Epithelial cell of proximal tubule (primary cell): ENCODE data around the gene BMI1. TPM values are rescaled to one million over a fixed set of nuclear protein-coding genes. Genes with fewer than 3 reads are reported as not detected.

Experiments used
- DNase-seq: peaks from one replicate; pipeline ENCODE4 v3.0.0-alpha.2; 2011; ENCODE audit warnings: low read depth
- H3K4me3 ChIP-seq: 2 replicates; pipeline ENCODE4 v1.5.1; 2011; ENCODE audit warnings: low read depth, mild to moderate bottlenecking, low read length
- total RNA-seq: library from RNA; depleted of rRNA; stranded (reverse); fragments of >200 nt; gene quantifications from 2 replicates; pipeline ENCODE4 v1.2.3, GENCODE V29; 2015
- TF ChIP-seq, protein P1 (sequence below): conservative IDR thresholded peaks from 2 replicates; pipeline ENCODE4 v1.5.1; 2012; ENCODE audit warnings: low read depth, mild to moderate bottlenecking, low read length

The BMI1 gene
- total RNA-seq, 1 donor from 2014 or later = 29.6 TPM

- H3K4me3 ChIP-seq = peak overlapping the region; percentile 75
- TF ChIP-seq, protein P1, sequence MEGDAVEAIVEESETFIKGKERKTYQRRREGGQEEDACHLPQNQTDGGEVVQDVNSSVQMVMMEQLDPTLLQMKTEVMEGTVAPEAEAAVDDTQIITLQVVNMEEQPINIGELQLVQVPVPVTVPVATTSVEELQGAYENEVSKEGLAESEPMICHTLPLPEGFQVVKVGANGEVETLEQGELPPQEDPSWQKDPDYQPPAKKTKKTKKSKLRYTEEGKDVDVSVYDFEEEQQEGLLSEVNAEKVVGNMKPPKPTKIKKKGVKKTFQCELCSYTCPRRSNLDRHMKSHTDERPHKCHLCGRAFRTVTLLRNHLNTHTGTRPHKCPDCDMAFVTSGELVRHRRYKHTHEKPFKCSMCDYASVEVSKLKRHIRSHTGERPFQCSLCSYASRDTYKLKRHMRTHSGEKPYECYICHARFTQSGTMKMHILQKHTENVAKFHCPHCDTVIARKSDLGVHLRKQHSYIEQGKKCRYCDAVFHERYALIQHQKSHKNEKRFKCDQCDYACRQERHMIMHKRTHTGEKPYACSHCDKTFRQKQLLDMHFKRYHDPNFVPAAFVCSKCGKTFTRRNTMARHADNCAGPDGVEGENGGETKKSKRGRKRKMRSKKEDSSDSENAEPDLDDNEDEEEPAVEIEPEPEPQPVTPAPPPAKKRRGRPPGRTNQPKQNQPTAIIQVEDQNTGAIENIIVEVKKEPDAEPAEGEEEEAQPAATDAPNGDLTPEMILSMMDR = no peak
- DNase-seq = no peak
Measured at GRCh38 chr10:22339761-22340328, 18.9 kb downstream of the BMI1 start.

DNA sequence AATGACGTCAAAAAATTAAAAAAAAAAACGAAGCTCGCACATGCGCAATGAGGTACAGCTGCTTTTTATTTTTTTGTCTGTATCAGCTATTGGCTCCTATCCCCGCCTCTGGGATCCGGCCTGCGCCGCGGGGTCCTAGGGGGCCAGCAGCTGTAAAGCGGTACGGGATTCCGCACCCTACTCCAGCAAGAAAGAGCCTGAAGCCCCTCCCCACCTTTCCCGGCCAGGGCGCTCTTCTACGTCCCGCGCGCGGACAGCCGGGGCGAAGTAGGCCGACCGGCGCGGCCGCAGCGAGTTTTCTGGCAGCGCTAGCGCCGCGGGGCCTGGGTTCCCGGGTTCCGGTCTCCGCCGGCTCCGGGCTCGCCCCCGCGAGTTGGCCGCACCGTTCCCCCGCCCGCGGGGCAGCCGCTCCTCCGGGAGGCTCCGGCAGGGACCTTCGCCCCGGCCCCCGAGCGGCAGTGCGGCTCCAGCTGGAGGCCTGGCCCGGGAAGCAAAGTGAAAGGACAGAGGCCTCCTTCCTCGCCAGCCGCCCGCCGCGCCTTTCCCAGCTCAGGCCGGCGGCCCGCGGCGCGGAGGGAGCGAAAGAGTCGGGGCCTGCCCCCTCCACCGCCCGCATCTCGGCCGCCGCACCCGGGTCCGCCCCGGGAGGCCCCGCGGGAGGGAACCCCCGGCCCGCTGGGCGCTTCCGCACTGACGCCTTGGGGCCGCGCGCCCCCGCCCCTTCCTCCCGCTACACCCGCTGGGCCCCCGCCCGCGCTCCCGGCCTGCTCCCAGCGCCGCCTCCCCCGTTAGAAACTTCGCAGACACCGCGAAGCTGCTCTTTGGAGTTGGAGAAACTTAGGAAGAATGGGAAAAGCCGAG is 19.7 kb downstream of the BMI1 start:
- DNase-seq = no peak
- TF ChIP-seq, protein P1 = no peak
- H3K4me3 ChIP-seq = peak overlapping the region; percentile 75

DNA sequence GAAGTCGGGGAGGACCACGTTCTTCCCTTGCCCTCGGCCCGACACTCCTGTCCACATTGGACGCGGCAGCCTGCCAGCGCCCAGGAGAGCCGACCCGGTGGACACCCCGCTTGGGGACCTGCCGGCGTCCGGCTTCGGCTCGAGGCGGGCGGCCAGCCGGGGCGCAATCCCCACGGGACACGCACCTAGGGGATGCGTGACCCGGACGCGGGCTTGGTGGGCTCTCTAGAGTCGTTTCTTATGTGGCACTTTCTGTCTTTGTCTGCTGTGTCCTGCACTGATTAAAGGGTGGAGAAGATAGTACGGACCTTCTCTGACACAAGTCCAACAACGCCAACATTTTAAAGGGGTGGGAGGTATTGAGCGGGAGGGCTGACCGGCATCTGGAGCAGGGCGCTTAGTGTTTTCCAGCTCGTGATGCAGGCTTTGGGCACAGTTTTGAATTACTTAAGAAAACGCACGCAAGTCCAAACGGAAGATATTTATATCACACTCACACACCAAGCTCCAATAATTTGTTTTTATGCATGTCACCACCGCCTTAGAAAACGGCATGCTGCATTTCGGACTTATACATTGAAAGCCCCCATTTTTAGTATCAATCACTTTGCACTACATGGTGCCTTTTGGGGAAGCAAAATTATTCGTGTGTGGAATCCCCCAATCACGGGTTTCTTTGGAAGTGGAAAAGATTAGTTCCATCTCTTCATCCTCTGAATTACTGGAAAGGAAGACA is 20.5 kb downstream of the BMI1 start:
- TF ChIP-seq, protein P1 = no peak
- peak overlapping the region; percentile 75 for H3K4me3 ChIP-seq
- no peak for DNase-seq

GRCh38 chr10:22341926-22342196 is 21.0 kb downstream of the BMI1 start:
- H3K4me3 ChIP-seq = no peak overlapping the region
- TF ChIP-seq, protein P1 = no peak
- DNase-seq = no peak

DNA sequence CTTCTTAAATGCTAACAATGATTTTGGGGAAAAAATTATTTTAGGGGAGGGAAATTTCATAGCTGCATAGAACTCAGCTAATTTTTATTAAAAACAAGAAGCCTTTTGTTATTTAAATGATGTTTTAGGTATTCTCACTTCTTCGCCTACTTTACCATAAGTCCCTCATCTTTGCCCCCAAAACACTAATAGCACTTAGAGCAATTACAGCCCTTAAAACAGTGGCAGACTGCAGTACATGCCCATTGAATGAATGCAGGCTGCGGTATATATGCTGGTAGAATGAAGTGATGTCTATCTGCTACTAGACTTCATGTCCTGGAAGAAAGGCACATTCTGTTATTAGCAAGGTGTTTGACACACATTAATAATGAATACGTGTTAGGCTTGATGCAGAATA is 21.5 kb downstream of the BMI1 start:
- DNase-seq = no peak
- TF ChIP-seq, protein P1 = no peak
- no peak overlapping the region for H3K4me3 ChIP-seq

GRCh38 chr10:22343731-22344130 is 22.8 kb downstream of the BMI1 start:
- H3K4me3 ChIP-seq = no peak overlapping the region
- TF ChIP-seq, protein P1 = no peak
- DNase-seq = no peak

- H3K4me3 ChIP-seq = no peak overlapping the region
- DNase-seq = no peak
- TF ChIP-seq, protein P1 = no peak
Measured at GRCh38 chr10:22344249-22344648, 23.4 kb downstream of the BMI1 start.
